HAP-1 (cell line): ENCODE data around the gene VSIG2.
A peak's percentile ranks its signal among the peaks of the same experiment; 100 is the strongest.

Experiments used
- DNase-seq, 2 experiments: peaks; one replicate each; pipeline ENCODE4 v3.0.0-alpha.2; 2016 to 2020; ENCODE audit warnings: low spot score in 2 of 2
- H3K27me3 ChIP-seq: fragments of 250-450 bp; sonication (Bioruptor Pico); 2 replicates; pipeline ENCODE4 v1.5.1; 2020; ENCODE audit warnings: low read depth, mild to moderate bottlenecking, moderate library complexity
- H3K36me3 ChIP-seq: fragments of 250-450 bp; sonication (Bioruptor Pico); replicated peaks from 2 replicates; pipeline ENCODE4 v1.5.1; 2020; ENCODE audit warnings: mild to moderate bottlenecking
- H3K4me1 ChIP-seq: fragments of 250-450 bp; sonication (Bioruptor Pico); 2 replicates; pipeline ENCODE4 v1.5.1; 2020; ENCODE audit warnings: mild to moderate bottlenecking
- H3K4me3 ChIP-seq: fragments of 250-450 bp; sonication (Bioruptor Pico); 2 replicates; pipeline ENCODE4 v1.5.1; 2020; ENCODE audit warnings: mild to moderate bottlenecking, moderate library complexity
- H3K9me3 ChIP-seq: fragments of 250-450 bp; sonication (Bioruptor Pico); 2 replicates; pipeline ENCODE4 v1.5.1; 2020; ENCODE audit warnings: mild to moderate bottlenecking, moderate library complexity
- in situ Hi-C: fragments of 300-500 bp; cut with MboI; formaldehyde crosslinking; loops from 3 replicates; pipeline ENCODE4 v1.14.3; 2020; ENCODE audit warnings: low sequenced_read_pairs, inconsistent platforms, mixed read lengths

Gene VSIG2

DNA sequence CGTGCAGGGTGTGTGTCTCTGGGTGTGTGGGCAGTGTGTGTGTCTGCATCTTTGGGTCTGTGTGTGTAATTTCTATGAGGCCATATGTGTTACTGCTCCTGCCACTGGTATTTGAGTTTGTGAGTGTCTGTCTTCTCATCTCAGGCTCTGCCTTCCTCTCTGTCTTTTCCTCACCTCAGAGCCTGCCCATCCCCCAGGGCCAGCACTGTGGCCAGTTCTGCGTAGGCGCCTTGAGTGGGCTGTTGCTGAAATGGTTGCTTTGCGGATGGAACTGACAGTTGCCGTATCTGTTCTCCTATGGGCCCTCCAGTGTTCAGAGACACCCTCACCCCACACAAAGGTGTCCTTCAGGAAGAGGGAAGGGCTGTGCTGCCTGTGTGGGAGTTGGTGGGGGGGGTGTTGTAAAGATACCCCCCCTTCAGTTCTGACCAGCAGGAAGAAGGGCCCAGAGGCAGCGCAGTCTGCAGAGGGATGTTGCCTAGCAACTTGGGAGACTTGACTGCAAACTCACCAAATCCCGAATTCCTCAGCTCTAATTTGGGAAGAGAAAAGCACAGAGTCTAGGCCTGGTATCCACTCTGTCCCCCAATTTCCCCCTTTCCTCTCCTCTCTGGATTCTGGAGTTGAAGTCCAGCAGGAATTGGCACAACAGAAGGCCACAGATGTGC is 14.3 kb downstream of the VSIG2 start:
- in situ Hi-C loops, result no loop called here
- H3K36me3 ChIP-seq, result no peaks in the 10 kb centered on the region
- peaks cover 6% of the 10 kb centered on the region; the same call in 1 of the 2 replicates for H3K27me3 ChIP-seq
- no peaks in the 10 kb centered on the region for H3K9me3 ChIP-seq
- DNase-seq, result no peak
- no peak overlapping the region for H3K4me3 ChIP-seq
- H3K4me1 ChIP-seq, result peaks cover 10% of the 10 kb centered on the region

DNA sequence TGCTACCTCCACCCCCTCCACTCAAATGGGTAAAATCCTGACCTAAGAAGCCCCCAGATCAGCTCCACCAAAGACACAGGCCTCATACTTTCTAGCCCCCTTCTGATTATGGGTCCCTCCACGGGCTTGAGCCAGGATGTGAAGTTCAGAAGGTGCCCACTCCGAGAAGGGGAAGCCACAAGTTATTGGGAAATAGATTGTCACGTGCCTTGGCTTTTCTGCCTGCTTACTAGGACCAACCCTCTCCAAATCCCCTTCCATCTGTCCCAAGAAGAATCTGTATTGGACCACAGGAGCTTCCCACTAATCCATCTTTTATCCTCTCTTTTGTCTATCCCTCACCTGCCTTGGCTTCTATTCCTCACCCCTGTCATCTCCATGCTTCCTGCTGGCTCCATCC is 15.3 kb downstream of the VSIG2 start:
- Histone ChIP-seq H3K27me3 (peaks cover 6% of the 10 kb centered on the region; the same call in 1 of the 2 replicates), H3K4me1 (peaks cover 10% of the 10 kb centered on the region), H3K36me3 (no peaks in the 10 kb centered on the region), H3K9me3 (no peaks in the 10 kb centered on the region), H3K4me3 (no peak overlapping the region)
- DNase-seq, result no peak
- in situ Hi-C loops, result no loop called here

DNA sequence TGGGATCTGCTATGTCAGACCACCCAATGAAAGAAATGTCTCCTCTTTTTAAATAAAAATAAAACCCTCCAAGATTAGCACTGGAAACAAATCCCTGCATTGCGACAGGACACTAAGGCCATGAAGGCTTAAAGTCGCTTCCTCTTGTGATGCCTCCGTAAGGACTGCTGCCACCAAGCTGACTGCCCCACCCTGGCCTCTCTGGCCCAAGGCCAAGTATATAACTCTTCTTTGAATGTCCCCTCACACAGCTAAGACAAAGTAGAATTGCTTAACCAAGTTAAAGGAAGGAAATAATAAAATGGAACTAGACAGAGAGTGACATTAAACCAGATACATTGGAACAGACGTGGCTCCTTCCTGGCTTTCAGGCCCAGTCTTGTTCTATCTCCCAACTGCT is 19.8 kb downstream of the VSIG2 start:
- in situ Hi-C loops, result no loop called here
- Histone ChIP-seq H3K36me3 (no peaks in the 10 kb centered on the region), H3K27me3 (peaks cover 6% of the 10 kb centered on the region; the same call in 1 of the 2 replicates), H3K4me3 (no peak overlapping the region), H3K9me3 (no peaks in the 10 kb centered on the region), H3K4me1 (no peaks in the 10 kb centered on the region)
- DNase-seq, result no peak

DNA sequence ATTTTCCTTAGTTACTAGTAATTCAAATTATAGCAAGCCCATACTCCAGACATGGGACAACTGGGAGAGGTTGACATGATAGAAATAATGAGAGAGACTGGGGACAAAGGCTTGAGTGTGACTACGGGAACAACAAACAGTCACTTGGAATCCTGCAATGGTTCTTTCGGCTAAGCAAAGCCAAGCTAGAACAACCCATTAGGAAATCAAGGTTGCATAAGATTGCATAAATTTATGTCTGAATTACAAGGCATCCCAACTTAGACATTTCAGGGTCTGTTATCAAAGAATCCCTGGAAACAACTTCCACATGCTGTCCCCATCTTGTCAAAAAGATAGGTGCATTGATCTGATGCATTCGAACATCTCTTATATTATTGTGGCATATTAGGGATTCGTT is 22.5 kb downstream of the VSIG2 start:
- Histone ChIP-seq H3K4me1 (peaks cover 11% of the 10 kb centered on the region), H3K36me3 (no peaks in the 10 kb centered on the region), H3K27me3 (peaks cover 2% of the 10 kb centered on the region; the same call in 1 of the 2 replicates), H3K9me3 (no peaks in the 10 kb centered on the region), H3K4me3 (no peak overlapping the region)
- in situ Hi-C loops, result no loop called here
- no peak for DNase-seq

DNA sequence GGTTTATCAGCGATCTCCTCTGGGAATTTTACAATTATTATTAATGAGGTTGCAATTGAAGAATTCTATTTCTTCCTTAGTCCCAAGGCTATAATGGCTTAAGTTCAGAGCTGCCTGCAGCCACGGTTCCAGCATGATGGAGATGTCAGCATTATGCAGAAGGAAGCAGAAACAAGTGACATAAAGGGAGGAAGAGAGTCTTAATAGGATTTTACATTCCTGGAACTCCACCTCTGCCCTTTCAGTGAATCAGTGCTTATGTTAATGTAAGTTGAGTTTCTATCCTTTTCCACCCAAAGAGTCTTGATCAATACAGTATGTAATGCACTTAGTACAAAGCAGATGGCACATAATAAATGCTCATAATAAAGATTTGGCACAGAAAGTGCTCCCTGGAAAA is 23.9 kb downstream of the VSIG2 start:
- Histone ChIP-seq H3K36me3 (no peaks in the 10 kb centered on the region), H3K4me3 (no peak overlapping the region), H3K27me3 (no peaks in the 10 kb centered on the region), H3K9me3 (no peaks in the 10 kb centered on the region), H3K4me1 (peaks cover 11% of the 10 kb centered on the region)
- no peak for DNase-seq
- in situ Hi-C loops, result no loop called here

DNA sequence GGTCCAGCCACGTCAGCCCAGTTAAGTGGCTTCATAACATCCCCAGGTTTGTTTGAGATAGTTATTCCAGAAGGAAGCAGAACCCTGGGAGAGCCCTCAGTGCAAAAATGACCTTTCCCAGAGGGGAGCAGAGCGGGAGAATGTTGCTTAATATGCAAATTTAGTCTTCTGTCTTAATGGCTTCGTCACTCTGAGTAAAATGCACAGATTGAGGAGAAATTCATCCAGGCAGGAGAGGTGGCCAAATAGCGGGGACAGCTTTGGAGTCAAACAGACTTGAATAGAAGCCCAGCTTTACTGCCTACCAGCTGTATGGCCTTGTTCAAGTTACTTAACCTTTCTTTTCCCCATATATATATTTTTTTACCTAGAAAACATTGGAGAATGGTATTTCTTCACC is 24.6 kb downstream of the VSIG2 start:
- peaks cover 3% of the 10 kb centered on the region; the same call in 1 of the 2 replicates for H3K27me3 ChIP-seq

DNA sequence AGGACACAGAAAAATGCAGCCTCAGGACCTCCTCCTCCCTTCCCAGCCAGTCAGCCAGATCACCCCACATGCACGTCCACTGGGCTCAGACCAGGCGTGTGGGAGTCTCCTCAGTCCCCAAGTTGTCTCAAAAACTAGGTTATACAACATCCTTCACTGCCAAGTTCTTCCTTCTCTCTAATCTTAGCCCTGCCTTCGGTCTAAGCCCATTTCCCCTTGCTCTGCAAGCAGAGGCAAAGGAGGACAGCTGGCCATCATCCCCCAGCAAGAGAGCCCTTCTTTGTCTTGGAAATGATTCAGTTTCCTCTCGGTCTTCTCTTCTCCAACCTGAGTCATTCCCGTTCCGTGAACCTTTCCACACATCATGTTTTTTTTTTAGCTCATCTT is 26.3 kb downstream of the VSIG2 start:
- no peaks in the 10 kb centered on the region for H3K36me3 ChIP-seq
- peaks cover 4% of the 10 kb centered on the region; the same call in 1 of the 2 replicates for H3K27me3 ChIP-seq
- H3K4me1 ChIP-seq, result peaks cover 11% of the 10 kb centered on the region
- DNase-seq, result no peak
- no peaks in the 10 kb centered on the region for H3K9me3 ChIP-seq
- in situ Hi-C loops, result no loop called here
- no peak overlapping the region for H3K4me3 ChIP-seq

More for the DNA sequence above, 24.6 kb downstream of the VSIG2 start:
- no peak for DNase-seq
- Histone ChIP-seq H3K9me3 (no peaks in the 10 kb centered on the region), H3K36me3 (no peaks in the 10 kb centered on the region), H3K4me1 (peaks cover 11% of the 10 kb centered on the region), H3K4me3 (no peak overlapping the region)
- in situ Hi-C loops, result no loop called here

DNA sequence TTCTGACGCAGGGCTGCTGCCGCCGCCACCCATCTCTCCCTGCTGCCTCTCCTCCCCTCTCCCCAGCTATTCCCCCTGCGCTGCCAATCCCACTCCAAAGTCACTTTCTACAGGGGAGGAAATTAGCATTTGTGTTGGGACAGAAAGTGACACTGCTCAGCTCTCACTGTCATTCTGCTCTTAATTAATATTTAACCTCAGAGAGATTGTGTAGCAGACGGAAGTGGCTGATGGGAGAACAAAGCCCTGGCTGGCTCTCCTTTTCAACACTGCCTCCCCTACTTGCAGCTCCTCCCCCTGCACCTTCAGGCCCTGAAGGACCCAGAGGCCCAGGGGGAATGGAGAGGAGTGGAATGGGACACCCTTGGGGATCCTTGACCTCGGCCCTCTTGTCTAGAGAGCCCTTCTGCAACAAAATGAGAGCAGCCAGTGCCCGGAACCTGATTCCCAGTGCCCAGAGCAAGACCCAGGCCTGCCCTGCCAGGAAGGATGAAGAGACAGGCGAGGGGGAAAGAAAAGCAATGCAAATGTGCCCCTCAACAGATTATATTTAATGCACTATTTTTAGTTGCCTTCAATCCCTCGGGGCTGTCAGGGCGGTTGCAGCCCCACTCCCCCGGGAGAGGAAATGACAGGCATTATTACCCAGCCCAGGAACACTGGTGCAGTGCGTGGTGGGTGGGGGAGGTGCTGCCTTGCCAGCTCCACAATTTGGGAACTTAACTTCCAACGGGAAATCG is 26.9 kb downstream of the VSIG2 start:
- in situ Hi-C loops, result no loop called here
- peaks cover 4% of the 10 kb centered on the region; the same call in 1 of the 2 replicates for H3K27me3 ChIP-seq
- peaks cover 11% of the 10 kb centered on the region for H3K4me1 ChIP-seq
- no peak overlapping the region for H3K4me3 ChIP-seq
- no peaks in the 10 kb centered on the region for H3K36me3 ChIP-seq
- DNase-seq, result peak in 1 of 2 experiments; percentile 50
- H3K9me3 ChIP-seq, result no peaks in the 10 kb centered on the region

DNA sequence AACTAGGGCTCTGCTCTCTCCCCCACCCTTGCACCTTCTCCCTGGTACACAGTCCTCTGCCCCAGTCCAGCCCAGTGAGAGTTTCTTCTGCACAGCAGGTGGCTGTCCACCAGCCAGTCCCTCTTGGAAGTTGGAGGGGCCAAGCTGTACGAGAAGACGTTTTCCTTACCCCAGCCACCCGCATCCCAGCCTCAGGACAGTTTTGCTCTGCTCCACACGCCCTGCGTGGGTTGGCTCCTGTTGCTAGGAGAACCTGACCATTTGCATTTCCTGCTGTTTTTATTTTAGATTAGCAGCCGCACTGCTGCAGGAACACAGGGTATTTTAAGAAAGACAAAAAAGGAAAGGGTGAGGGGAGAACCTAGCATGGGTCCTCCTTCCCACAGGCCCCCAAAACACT is 29.9 kb downstream of the VSIG2 start:
- Histone ChIP-seq H3K27me3 (peaks cover 28% of the 10 kb centered on the region), H3K4me1 (peaks cover 13% of the 10 kb centered on the region), H3K9me3 (no peaks in the 10 kb centered on the region), H3K4me3 (no peak overlapping the region), H3K36me3 (no peaks in the 10 kb centered on the region)
- DNase-seq, result no peak
- in situ Hi-C loops, result no loop called here

DNA sequence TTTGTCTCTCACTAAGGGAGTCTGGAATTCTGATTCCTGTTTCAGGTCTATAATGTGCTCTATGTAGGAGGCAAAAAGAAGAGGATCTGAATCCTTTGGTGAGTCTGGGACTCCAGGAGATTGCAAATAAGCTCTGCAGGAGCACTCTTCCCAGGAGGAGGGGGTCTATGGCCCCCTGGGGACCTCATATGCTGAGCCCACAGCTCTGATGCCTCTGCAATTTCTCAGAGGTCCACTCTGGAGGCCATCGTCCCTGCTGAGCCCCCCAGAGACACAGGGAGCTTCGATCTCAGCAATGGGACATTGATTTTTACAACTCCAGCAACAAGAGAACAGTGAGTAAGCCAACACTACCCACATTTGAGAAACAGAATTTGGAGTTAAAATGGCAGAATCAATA is 32.5 kb downstream of the VSIG2 start:
- Histone ChIP-seq H3K4me1 (peaks cover 3% of the 10 kb centered on the region; the same call in 1 of the 2 replicates), H3K36me3 (no peaks in the 10 kb centered on the region), H3K4me3 (no peak overlapping the region), H3K27me3 (peaks cover 28% of the 10 kb centered on the region), H3K9me3 (no peaks in the 10 kb centered on the region)
- no peak for DNase-seq
- in situ Hi-C loops, result no loop called here

DNA sequence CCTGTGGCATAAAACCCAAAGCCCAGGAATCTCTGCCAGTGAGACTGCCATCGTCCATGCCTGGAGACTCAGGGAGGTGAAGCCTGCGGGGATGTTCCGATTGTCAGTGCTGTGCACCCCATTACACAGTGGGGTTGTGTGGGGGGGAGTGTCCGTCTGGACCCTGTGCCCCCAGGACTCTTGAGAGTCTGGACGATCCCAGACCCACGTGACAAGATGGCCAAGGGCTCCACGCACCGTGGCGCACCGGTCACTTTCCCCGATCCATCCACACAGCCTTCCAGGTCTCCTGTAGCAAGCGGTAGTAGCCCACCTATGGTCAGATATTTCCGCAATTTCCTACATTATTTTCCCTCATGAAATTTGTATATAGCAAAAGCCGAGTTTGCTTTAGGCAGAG is 33.3 kb downstream of the VSIG2 start:
- no peak for DNase-seq
- Histone ChIP-seq H3K9me3 (no peaks in the 10 kb centered on the region), H3K4me1 (peaks cover 3% of the 10 kb centered on the region; the same call in 1 of the 2 replicates), H3K4me3 (no peak overlapping the region), H3K27me3 (peaks cover 28% of the 10 kb centered on the region), H3K36me3 (no peaks in the 10 kb centered on the region)
- in situ Hi-C loops, result no loop called here

DNA sequence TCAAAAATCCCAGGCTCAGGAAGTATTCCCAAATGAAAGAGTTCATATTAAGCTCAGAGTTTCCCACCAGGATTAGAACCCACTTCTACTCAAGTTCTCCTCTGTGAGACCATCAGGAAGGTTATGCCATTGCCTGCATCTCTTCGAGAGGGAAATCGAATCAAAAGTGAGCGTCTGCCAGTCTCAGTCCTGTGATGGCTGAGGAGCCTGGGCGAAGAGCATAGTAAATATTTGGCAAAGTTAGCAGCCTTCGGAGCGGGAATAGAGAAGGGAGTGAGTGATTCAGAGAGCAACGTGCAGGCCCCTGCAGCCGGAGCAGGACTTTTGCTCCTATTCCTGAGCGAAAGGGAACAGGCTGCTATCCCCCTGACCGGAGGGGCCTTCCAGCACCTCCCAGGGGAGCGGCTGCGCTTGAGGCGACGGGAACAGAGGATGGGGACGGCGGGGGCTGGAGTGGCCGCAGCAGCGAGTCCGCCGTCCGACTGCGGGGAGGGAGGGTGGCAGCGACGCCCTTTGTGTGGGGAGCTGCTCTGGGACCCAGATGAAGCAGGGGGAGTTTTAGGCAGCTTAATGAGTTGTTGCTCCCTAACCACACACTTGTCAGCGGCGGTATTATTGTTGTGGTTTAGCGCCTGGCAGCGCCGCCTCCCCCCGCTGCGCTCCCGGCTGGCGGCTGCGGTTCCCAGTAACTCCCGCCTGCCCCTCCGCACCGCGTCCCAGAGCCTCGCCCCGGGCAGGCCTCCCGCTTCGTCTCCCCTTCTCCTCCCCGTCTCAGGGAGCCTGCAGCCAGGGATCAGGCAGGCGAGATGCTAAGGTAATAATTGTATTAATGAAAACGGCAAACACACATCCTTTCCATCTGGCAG is 34.0 kb downstream of the VSIG2 start:
- no peaks in the 10 kb centered on the region for H3K36me3 ChIP-seq
- in situ Hi-C loops, result no loop called here
- peaks cover 28% of the 10 kb centered on the region for H3K27me3 ChIP-seq
- peak; percentile 22 to 51 for DNase-seq
- peaks cover 3% of the 10 kb centered on the region; the same call in 1 of the 2 replicates for H3K4me1 ChIP-seq
- H3K9me3 ChIP-seq, result no peaks in the 10 kb centered on the region
- peak overlapping the region; percentile 18 for H3K4me3 ChIP-seq

DNA sequence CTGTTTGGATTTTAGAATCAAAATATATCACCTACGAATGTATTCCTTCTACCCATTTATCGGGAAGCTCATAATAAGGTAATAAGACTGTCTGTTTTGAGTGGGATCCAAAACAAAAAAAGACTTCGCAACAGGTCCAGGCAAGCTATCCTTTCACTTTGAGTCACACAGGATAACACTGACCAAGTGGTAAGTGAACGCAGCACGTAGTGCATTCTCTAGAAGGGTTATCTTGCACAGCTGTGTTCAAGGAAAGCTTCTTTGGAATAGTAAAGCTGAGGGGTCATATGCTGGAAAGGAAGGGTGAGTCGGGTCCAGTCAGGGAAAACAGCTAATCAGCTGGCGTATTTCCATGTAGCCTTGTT is 34.7 kb downstream of the VSIG2 start:
- H3K4me3 ChIP-seq, result no peak overlapping the region
- H3K9me3 ChIP-seq, result no peaks in the 10 kb centered on the region
- no peaks in the 10 kb centered on the region for H3K36me3 ChIP-seq
- peaks cover 3% of the 10 kb centered on the region; the same call in 1 of the 2 replicates for H3K4me1 ChIP-seq
- peaks cover 24% of the 10 kb centered on the region for H3K27me3 ChIP-seq
- DNase-seq, result no peak
- in situ Hi-C loops, result no loop called here
